Measurements from ENCODE around the gene ZC3H8.

DNA sequence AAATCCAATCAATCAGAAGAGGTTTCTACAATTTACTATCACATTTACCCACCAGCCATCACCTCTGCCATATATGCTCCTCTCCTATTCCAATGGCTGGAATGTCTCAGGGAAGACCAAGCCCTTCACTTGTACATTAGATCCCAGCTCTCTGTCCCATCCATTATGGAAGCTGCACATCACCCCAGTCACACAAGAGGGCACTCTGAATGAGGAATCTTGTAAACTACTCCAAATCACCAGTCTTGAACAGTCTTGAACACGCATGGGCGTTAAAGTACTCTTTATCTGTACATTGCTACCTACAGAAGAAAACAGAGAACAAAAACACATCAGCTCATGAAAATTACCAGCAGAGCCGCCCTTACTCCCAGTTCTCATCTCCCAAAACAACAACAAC, 38.7 kb downstream of the ZC3H8 start:
- TF ChIP-seq, protein P1, sequence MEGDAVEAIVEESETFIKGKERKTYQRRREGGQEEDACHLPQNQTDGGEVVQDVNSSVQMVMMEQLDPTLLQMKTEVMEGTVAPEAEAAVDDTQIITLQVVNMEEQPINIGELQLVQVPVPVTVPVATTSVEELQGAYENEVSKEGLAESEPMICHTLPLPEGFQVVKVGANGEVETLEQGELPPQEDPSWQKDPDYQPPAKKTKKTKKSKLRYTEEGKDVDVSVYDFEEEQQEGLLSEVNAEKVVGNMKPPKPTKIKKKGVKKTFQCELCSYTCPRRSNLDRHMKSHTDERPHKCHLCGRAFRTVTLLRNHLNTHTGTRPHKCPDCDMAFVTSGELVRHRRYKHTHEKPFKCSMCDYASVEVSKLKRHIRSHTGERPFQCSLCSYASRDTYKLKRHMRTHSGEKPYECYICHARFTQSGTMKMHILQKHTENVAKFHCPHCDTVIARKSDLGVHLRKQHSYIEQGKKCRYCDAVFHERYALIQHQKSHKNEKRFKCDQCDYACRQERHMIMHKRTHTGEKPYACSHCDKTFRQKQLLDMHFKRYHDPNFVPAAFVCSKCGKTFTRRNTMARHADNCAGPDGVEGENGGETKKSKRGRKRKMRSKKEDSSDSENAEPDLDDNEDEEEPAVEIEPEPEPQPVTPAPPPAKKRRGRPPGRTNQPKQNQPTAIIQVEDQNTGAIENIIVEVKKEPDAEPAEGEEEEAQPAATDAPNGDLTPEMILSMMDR (IDR thresholded peaks at IDR 0.05; ENCODE audit: insufficient read depth, low read depth, low read length) = no peak
- no peak for TF ChIP-seq EZH2 (IDR thresholded peaks at IDR 0.05; ENCODE audit: insufficient read depth, low read length)

Data from astrocyte (in vitro differentiated cells and primary cell).